Stimulated activated CD8-positive, alpha-beta memory T cell treated with anti-CD3 and anti-CD28 coated beads, Interleukin-4, amount 100 ng/mL, for 1 hour (primary cell): ENCODE measurements around the gene CYP26B1.

Experiments used
- DNase-seq, 2 donors: peaks; one replicate each; pipeline ENCODE4 v3.0.0-alpha.2; 2020; ENCODE audit warnings: low read depth in 2 of 2, low spot score in 1 of 2

Gene CYP26B1

GRCh38 chr2:72155151-72155550 is 7.5 kb upstream of the CYP26B1 start:
- DNase-seq, result no peak

DNA sequence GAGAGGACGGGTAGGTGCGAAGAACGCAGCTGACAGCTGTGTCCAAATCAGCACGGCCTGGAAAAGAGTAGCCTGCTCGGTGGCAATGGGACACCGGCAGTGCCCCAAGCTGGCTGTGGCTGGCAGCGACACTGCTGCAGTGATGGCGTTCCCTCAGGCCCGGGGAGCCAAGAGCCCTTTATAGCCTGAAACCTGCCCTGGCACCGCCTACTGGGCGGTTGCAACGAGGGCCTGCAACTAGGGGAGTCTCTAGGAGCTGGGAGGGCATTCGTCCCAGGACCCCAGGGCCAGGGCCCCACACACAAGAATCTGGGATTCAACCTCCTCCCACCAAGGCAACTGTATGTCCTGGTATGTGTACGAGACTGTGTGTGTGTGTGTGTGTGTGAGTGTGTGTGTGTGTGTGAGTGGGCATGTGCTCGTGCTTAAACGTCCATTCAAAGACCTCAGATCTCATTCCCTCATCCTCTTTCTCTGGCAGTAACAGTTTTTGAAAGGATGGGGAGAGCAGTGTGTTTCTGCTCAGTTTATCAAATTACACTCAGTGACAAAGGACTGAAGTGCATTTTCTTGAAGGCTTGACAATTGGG is 6.8 kb upstream of the CYP26B1 start:
- no peak for DNase-seq

DNA sequence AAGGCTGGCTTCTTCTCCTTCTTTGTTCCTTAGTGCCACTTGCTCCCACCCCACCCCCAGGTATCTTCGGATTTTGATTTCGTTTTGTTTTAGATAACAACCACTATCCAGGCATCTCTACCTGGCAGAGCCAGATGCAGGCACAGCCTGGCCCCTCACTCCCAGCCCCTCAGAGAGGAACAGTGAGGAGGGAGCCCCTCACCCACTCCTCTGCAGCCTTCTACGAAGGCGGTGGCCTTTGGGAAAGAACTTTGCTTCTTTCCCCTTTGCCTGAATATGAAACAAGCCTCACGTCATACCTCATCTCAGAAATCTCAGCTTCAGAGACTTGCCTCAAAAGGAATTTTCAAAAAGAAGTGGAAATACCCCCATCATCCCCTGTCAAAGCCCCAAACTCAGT is 6.3 kb upstream of the CYP26B1 start:
- no peak for DNase-seq

DNA sequence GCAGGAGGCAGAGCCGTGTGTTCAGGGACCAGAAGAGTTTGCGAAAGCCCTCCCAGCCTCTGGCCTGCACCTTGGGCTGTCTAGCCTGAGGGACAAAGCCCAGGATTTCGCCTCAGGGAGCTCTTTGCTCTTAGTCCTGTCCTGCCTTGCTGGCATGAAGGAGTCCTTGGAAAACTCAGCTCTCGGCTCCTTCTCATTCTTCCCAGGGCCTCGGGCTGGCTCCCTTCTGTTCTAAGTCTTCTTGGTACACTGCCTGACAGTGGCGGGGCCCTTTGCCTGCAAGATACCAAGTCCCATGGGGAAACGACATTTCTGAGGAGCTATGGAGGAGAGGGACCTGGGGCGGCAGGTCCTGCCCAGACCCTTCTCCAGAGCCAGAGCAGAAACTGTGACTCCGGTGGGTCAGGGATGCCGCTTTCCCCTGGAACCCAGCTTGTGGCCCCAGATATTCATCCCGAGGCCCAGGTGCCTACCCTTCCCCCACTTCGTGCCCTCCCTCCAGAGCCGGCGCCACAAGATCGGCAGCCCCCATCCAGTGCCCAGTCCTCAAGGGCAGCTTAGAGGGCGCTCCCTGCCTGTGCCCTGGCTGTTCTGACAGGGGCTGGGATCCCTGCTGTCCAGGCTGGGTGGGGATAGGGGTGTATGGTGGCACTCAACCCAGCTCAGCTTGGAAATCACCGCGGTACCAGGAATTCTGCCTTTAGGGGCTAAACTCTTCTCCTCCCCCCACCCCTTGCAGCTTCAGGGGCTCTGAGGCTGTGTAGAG is 5.5 kb upstream of the CYP26B1 start:
- no peak for DNase-seq

DNA sequence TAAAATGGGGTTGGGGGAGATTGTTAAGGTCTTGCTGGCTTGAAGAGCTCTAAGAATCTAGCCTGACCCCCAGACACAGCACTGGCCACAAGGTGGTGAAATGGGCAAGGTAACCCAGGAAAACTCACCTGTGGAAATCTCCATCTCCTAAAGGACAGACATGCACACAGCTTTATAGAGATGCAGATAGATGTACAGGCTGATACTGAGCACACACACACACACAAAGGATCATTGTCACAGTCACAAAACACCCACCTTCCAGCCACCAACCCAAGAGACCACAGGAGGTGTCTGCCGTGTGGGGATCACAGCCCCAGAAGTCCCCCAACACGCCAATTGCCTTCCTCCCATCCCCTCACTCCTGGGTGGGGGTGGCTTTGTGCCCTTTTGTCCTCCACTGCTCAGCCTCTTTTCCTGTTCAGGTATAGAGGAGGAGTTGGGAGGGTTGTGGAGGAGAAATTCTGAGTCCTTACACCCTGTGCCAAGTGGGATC is 3.2 kb upstream of the CYP26B1 start:
- no peak for DNase-seq

GRCh38 chr2:72150157-72150860 is 2.6 kb upstream of the CYP26B1 start:
- DNase-seq, result peak in 1 of 2 donors; percentile 10

DNA sequence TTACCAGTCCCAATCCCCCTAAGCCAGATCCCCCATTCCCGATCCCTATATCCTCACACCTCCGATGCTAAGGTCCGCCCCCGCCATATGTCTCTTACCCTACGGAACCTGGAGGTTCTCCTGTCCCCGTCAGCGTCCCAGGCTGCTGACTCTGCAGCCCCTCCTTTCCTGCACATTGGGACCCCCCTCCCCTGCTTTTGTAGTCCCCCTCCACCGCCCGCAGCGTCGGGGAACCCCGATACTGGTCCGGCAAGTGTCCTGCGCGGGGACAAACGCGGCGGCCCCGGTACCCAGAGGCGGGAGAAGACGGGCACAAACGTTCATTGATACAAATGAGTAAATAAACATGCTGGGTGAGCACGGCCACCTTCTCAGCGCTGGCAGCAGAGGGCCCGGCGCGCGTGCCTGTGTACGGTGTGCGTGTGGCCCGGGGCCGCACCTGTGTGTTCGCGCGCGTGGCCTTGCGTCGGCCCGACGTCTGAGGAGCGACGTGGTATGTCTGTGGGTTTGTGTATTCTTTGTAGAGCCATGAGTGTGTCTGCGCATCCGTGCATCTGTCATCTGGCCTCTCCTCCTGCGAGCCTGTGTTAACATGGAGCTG is 2.0 kb upstream of the CYP26B1 start:
- no peak for DNase-seq

DNA sequence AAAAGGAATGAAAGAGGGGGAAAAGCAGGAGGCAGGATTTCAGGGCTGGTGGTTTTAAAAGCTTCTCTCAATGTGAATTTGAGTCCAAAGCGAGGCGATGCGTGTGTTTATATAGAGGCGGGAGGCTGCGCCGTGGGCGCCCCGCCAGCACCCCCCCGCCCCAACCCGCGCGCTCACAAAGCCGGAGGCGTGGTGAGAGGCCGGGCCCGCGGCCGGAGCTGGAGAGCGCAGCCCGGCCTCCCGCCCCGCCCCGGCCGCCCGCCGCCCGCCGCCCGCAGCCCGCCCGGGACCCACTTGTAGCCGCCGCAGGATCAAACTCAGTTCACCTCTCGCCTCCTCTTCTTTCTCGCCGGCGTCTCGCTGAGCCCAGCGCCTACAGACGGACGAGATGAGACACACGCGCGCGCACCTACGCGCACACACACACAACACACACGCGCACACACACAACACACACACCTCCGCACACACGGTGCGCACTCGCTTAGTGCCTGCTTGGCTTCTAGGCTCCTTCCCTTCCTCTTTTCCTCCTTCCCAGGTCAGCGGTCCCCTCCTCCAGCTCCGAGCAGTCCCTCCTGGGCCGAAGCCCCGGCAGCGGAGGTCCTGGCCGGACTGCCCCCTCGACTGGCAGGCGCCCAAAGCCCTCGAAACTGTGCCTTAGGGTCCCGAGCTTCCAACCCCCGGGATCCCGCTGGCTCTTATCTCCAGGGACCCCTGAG is 1.3 kb upstream of the CYP26B1 start:
- DNase-seq, result no peak

GRCh38 chr2:72148003-72148836 is 558 bp upstream of the CYP26B1 start:
- no peak for DNase-seq

DNA sequence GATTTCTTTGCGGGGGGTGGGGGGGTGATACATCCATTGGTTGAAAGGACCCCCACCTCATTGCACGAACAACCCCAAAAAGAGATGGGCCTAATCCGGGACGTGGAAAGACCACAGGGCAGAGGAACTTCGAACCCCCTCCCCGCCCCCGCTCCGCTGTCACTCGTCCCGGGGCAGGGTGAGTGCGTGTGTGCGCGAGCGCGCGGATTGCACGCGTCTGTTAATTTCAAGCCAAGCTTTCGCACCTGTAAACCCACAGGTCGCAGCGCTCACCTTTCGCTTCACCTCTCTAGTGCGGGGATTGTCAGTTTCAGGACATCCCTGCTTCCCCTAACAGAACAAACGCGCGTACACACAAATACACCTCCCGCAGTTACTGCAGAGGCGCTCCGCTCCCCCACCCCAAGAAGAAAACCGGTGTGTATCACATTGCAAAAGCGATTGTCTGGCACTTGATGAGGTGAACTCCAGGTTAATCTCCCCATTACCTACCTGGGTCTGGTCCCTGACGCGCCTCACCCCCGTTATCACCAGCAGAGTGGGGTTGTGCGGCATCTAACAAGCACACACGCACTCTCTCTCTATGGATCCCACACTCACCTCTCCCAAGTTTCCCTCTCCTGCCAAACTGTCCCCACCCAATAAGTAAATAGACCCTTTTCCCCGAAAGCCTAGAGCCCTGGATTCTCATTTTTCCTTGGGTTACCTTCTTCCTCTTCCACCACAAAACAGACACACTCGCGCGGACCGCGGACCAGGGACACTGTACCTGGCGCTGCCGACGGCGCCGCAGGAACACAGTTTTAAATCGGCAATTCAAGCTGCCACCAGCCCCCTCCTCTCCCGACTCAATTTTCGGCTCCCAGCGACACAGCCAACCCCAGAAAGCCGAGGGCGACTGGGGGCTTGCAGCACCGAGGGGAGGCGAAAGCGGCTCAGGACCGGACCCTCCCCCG is 1.0 kb downstream of the CYP26B1 start:
- no peak for DNase-seq

DNA sequence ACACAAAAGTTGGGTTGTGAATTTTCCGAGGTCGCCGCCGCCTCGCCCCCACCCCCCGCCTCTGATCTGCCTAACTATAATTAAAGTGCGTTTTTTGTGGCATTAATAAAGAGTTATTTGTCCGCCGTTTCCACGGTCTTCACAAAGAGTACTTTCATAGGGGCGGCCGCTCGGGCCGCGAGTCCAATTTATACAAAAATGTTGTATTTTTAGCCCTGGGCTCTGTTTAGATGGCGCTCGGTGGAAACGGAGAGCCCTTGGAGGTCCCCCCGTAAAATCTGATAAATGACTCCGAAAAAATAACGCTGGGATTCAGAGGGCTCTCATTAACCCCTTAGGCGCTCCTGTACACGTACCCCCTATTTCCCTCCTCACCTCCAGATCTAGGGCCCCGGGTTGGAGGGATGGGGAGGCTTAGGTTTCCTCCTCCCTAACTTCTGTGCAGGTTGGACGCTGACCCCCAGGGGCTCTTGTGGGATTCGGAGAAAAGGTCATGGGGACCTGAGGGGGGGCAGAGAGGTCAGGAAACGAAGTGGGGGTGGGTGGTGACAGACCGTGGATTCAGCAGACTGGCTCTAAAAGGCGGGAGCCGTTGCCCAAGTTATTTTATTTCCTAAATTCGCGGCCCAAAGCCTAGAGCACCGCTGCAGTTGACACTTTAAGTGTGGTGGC is 1.9 kb downstream of the CYP26B1 start:
- DNase-seq, result no peak

GRCh38 chr2:72145289-72145657 is 2.4 kb downstream of the CYP26B1 start:
- no peak for DNase-seq

DNA sequence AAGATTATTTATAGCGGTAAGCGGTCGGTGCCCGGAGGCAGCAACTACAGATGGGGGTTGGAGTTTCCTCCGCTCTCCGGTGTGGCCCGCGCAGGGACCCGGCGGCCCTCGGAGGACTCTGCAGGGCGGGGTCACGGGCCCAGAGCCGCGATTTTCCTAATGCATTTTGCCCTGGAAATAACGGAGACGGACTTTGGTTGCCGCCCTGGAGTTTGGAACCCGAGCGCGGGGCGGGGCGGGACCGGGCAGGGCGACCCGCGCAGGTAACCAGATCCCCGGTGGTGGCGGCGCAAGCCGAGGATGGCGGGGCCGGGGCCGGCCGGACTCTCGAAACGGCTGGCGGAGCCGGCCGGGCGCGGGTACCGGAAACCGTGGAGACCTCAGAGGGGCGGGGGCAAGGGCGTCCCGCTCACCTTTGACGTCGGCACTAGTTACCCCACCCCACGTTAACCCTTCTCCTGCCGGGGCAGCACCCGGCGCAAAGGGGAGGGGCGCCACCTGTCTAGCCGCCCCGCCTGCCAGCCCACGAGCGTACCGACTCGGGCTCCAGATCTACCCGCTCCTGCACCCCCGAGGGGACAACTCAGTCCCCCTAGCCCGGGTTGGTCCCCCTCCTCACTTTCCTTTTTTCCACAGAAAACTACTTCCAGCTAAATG is 2.9 kb downstream of the CYP26B1 start:
- no peak for DNase-seq

GRCh38 chr2:72144274-72144631 is 3.4 kb downstream of the CYP26B1 start:
- DNase-seq, result no peak

DNA sequence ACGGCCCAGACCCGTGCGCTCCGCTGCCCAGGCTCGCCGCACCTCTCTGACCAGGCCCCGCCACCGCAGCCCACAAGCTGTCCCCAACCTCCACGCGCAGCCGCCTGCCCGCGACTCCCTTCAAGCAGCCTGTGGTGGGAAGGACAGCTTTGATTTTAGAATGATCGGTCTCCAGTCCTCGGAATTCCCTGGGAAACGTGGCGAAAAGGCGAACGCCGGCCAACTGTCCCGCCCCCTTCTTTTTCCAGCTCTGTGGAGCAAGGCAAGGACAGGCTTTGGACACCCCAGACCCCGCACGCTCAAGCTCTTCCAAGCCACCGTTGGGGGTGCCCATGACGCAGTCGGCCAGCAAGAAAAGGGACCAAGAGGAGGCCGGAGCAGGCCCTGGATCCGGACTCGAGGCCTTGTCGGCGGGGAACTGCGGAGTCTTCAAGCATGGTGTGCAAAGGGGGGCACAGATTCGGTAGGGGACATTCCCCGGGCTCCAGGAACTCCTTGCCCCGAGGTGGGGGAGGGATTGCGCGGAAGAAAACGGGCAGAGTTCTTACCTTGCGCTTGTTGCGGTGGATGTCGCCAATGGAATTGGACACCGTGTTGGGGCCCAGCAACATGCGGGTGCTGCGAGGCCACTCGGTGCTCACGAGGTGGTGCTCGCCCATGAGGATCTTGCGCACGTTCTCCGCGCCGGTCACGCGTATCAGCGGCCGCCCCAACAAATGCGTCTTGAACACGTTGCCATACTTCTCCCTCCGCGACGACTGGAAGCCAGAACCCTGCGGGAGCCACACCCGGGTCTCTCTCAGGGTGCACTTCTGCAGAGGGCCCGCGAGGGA is 4.0 kb downstream of the CYP26B1 start:
- no peak for DNase-seq

- no peak for DNase-seq
These were observed 4.9 kb downstream of the CYP26B1 start for GRCh38 chr2:72142570-72143440.
